ENCODE measurements around the gene AGBL3.

- TF ChIP-seq FOXM1 (IDR thresholded peaks at IDR 0.05; ENCODE audit: borderline replicate concordance) (no peak), PKNOX1 (IDR thresholded peaks at IDR 0.05) (no peak), BHLHE40 (IDR thresholded peaks at IDR 0.05; ENCODE audit: borderline replicate concordance) (no peak), FOXK2 (IDR thresholded peaks at IDR 0.05) (no peak), NFRKB (IDR thresholded peaks at IDR 0.05) (no peak), TARDBP (IDR thresholded peaks at IDR 0.05) (no peak), ZNF384 (IDR thresholded peaks at IDR 0.05) (no peak), SP1 (IDR thresholded peaks at IDR 0.05) (no peak), FOXA1 (IDR thresholded peaks at IDR 0.05) (no peak), ELF4 (IDR thresholded peaks at IDR 0.05) (no peak), HDGF (IDR thresholded peaks at IDR 0.05; ENCODE audit: borderline replicate concordance) (no peak), ARNT (IDR thresholded peaks at IDR 0.05) (no peak), SUZ12 (IDR thresholded peaks at IDR 0.05) (no peak)
These were observed 172.6 kb downstream of the AGBL3 start for GRCh38 chr7:135158874-135159273.

Measured in HEK293T (cell line).